Hepatocyte (in vitro differentiated cells): ENCODE data around the gene GRM8.

Experiments used
- EZH2 ChIP-seq: fragments of 200-600 bp; sonication (generic); IDR thresholded peaks from 2 replicates; pipeline ENCODE4 v1.6.1; 2016; ENCODE audit warnings: antibody characterized with exemption, mild to moderate bottlenecking, borderline replicate concordance
- TF ChIP-seq, protein P1 (sequence below): fragments of 200-600 bp; sonication (generic); IDR thresholded peaks from 2 replicates; pipeline ENCODE4 v1.5.1; 2016; ENCODE audit warnings: antibody characterized with exemption, mild to moderate bottlenecking; ENCODE audit not compliant: poor library complexity

GRCh38 chr7:127245002-127245401 is 7.7 kb downstream of the GRM8 start:
- TF ChIP-seq, protein P1, sequence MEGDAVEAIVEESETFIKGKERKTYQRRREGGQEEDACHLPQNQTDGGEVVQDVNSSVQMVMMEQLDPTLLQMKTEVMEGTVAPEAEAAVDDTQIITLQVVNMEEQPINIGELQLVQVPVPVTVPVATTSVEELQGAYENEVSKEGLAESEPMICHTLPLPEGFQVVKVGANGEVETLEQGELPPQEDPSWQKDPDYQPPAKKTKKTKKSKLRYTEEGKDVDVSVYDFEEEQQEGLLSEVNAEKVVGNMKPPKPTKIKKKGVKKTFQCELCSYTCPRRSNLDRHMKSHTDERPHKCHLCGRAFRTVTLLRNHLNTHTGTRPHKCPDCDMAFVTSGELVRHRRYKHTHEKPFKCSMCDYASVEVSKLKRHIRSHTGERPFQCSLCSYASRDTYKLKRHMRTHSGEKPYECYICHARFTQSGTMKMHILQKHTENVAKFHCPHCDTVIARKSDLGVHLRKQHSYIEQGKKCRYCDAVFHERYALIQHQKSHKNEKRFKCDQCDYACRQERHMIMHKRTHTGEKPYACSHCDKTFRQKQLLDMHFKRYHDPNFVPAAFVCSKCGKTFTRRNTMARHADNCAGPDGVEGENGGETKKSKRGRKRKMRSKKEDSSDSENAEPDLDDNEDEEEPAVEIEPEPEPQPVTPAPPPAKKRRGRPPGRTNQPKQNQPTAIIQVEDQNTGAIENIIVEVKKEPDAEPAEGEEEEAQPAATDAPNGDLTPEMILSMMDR: no peak
- no peak for TF ChIP-seq EZH2
